ENCODE measurements around the gene PIK3CD. TPM values are rescaled to one million over a fixed set of nuclear protein-coding genes. Genes with fewer than 3 reads are reported as not detected.

The PIK3CD gene
- total RNA-seq, 2 experiments from 2014 or later, result 152 to 158 TPM

DNA sequence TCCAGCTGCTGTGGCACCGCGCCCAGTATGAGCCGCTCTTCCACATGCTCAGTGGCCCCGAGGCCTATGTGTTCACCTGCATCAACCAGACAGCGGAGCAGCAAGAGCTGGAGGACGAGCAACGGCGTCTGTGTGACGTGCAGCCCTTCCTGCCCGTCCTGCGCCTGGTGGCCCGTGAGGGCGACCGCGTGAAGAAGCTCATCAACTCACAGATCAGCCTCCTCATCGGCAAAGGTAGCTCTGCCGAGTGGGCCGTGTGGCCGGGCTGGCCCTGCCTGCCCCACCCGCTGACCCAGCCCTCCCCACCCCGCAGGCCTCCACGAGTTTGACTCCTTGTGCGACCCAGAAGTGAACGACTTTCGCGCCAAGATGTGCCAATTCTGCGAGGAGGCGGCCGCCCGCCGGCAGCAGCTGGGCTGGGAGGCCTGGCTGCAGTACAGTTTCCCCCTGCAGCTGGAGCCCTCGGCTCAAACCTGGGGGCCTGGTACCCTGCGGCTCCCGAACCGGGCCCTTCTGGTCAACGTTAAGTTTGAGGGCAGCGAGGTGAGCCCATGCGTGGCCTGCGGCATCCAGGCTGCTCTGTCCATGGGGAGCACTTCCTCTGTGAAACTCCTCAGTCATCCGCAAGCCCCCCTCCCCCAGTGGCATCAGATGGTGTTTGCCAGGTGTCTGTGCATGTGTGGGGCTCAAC, 64.2 kb downstream of the PIK3CD start:
- Mint-ChIP-seq H3K27me3 (no peaks in the 10 kb centered on the region), H3K27ac (peak overlapping the region; percentile 97), H3K4me1 (ENCODE audit: low read depth) (peaks cover 74% of the 10 kb centered on the region), H3K36me3 (ENCODE audit: low read depth) (peaks cover 75% of the 10 kb centered on the region), H3K9me3 (no peaks in the 10 kb centered on the region), H3K4me3 (peak overlapping the region; percentile 94)
- TF ChIP-seq, protein P1, sequence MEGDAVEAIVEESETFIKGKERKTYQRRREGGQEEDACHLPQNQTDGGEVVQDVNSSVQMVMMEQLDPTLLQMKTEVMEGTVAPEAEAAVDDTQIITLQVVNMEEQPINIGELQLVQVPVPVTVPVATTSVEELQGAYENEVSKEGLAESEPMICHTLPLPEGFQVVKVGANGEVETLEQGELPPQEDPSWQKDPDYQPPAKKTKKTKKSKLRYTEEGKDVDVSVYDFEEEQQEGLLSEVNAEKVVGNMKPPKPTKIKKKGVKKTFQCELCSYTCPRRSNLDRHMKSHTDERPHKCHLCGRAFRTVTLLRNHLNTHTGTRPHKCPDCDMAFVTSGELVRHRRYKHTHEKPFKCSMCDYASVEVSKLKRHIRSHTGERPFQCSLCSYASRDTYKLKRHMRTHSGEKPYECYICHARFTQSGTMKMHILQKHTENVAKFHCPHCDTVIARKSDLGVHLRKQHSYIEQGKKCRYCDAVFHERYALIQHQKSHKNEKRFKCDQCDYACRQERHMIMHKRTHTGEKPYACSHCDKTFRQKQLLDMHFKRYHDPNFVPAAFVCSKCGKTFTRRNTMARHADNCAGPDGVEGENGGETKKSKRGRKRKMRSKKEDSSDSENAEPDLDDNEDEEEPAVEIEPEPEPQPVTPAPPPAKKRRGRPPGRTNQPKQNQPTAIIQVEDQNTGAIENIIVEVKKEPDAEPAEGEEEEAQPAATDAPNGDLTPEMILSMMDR (IDR thresholded peaks at IDR 0.05), result no peak
- intact Hi-C loops (cut with micrococcal nuclease), result loop anchor here (5.0 kb wide), 2 partner anchors 58 to 88 kb away; no protein-coding TSS in a partner anchor
- peak; percentile 80 for DNase-seq
- ChIA-PET POLR2A (interaction anchor here (0.8 to 11.0 kb wide), 12 partner anchors 11 to 228 kb away, joined by 3 to 142 read pairs (median 8); partner anchors contain the start of genes LZIC, NMNAT1 and PIK3CD), CTCF (interaction anchor here (0.7 to 4.4 kb wide), 10 partner anchors 13 to 175 kb away, joined by 3 to 66 read pairs (median 4); no protein-coding TSS in a partner anchor)
- ATAC-seq, result peak; percentile 28

DNA sequence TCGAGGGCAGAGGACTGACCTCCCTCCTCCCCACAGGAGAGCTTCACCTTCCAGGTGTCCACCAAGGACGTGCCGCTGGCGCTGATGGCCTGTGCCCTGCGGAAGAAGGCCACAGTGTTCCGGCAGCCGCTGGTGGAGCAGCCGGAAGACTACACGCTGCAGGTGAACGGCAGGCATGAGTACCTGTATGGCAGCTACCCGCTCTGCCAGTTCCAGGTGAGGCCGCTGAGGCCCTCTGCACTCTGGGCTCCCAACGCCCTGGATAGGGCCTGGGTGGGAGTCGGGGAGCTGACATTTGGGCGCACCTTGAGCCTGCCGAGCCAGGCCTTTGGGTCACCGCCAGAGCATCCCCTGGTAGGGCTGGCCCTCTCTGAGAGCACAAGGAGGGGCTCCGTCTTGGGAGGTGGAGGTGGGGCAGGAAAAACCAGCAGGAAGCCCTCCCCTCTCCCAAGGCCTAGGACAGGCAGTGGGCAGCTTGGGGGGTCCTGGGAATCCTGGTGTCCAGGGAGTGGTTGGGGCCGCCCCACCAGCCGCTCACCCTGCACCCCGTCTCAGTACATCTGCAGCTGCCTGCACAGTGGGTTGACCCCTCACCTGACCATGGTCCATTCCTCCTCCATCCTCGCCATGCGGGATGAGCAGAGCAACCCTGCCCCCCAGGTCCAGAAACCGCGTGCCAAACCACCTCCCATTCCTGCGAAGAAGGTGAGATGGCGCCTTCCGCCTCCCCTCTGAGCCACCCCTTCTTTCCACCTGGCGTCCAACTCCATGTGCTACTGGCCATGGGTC, 65.1 kb downstream of the PIK3CD start:
- peaks cover 77% of the 10 kb centered on the region for H3K4me1 Mint-ChIP-seq (ENCODE audit: low read depth)
- TF ChIP-seq, protein P1 (IDR thresholded peaks at IDR 0.05), result no peak
- H3K9me3 Mint-ChIP-seq, result no peaks in the 10 kb centered on the region
- H3K27me3 Mint-ChIP-seq, result no peaks in the 10 kb centered on the region
- intact Hi-C loops (cut with micrococcal nuclease), result loop anchor here (5.0 kb wide), 2 partner anchors 59 to 89 kb away; no protein-coding TSS in a partner anchor
- peak; percentile 53 for DNase-seq
- POLR2A ChIA-PET, result interaction anchor here (0.6 to 11.0 kb wide), 19 partner anchors 11 to 227 kb away, joined by 3 to 142 read pairs (median 5); partner anchors contain the start of genes LZIC, NMNAT1 and PIK3CD
- peaks cover 77% of the 10 kb centered on the region for H3K36me3 Mint-ChIP-seq (ENCODE audit: low read depth)
- CTCF ChIA-PET, result interaction anchor here (0.7 to 4.4 kb wide), 11 partner anchors 11 to 176 kb away, joined by 3 to 66 read pairs (median 4); no protein-coding TSS in a partner anchor
- peak overlapping the region; percentile 94 for H3K4me3 Mint-ChIP-seq
- peak; percentile 0 for ATAC-seq
- peak overlapping the region; percentile 97 for H3K27ac Mint-ChIP-seq

DNA sequence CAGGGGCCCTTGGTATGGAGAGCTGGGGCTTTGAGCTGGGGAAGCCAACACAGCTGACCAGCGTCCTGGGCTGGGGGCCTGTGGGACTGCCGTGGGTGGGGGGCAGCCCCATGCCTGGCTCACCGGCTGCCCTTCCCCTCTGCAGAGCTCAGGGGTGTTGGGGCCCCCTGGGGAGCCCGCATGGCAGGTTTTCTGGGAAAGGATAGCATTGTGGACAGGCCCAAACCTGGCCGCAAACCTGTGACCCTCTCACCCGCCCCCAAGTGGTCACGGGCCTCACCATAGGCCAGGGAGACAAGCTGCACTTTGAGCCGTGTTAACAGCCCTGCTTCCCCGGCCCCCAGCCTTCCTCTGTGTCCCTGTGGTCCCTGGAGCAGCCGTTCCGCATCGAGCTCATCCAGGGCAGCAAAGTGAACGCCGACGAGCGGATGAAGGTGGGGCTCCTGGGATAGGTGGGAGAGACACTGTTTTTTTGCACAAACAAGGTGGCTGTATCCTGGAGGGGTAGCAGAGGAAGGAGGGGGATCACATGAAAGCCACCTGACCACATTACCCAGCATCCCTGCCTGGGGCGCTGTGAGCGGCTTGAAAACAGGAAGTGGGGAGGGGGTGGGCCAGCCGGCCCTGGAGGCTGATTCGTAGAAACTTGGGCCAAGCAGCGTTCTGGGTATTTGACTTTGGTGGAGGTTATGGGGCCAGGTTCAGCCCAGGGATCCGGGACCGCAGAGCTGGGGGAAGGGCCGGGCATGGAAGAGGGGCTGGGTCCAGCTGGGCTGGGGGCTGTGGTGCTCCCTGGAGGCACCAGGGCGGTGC, 65.9 kb downstream of the PIK3CD start:
- CTCF ChIA-PET, result interaction anchor here (0.7 to 4.4 kb wide), 5 partner anchors 10 to 89 kb away, joined by 3 to 66 read pairs (median 4); no protein-coding TSS in a partner anchor
- intact Hi-C loops (cut with micrococcal nuclease), result loop anchor here (5.0 kb wide), 2 partner anchors 60 to 90 kb away; no protein-coding TSS in a partner anchor
- Mint-ChIP-seq H3K9me3 (no peaks in the 10 kb centered on the region), H3K27ac (peak overlapping the region; percentile 97), H3K36me3 (ENCODE audit: low read depth) (peaks cover 80% of the 10 kb centered on the region), H3K27me3 (no peaks in the 10 kb centered on the region), H3K4me1 (ENCODE audit: low read depth) (peaks cover 76% of the 10 kb centered on the region), H3K4me3 (peak overlapping the region; percentile 94)
- TF ChIP-seq, protein P1 (IDR thresholded peaks at IDR 0.05), result no peak
- ATAC-seq (peak; percentile 71), DNase-seq (peak; percentile 98)
- POLR2A ChIA-PET, result interaction anchor here (0.6 to 11.0 kb wide), 14 partner anchors 10 to 129 kb away, joined by 3 to 142 read pairs (median 5); partner anchors contain the start of gene PIK3CD

DNA sequence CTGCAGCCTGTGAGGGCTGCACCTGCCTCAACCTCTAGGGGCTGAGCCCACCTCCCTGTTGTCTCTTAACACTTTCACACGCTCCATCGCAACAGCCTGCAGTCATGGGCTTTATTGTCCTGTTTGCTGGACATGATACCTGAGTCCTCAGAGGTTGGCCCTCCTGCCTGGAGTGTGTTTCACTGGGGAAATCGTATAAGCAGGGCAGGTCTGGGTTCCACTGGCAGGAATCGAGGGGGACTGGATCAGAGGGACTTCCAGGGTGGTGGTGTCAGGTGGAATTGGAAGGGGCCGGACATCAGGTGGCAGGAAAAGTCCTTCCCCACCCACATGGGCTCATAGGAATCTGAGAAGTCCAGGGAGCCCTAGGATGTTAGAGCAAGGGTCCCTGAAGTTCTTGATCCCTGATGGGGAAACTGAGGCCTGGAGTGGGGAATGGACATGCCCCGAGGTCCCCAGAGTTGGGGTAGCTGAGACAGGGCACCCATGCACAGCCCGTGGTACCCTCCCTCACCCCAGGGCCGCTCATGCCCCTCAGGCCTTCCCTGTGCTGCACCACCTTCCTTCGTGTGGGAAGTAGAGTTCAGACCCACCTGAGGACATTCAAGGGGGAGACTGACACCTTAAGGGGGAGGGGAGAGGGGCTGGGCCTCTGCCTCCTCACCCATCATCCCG, 66.6 kb downstream of the PIK3CD start:
- CTCF ChIA-PET, result interaction anchor here (1.0 to 4.4 kb wide), 5 partner anchors 9 to 90 kb away, joined by 4 to 69 read pairs (median 5); no protein-coding TSS in a partner anchor
- intact Hi-C loops (cut with micrococcal nuclease), result loop anchor here (5.0 kb wide), 2 partner anchors 61 to 91 kb away; no protein-coding TSS in a partner anchor

More for the DNA sequence above, 66.6 kb downstream of the PIK3CD start:
- DNase-seq (no peak), ATAC-seq (no peak)
- TF ChIP-seq, protein P1 (IDR thresholded peaks at IDR 0.05), result no peak
- no peaks in the 10 kb centered on the region for H3K27me3 Mint-ChIP-seq
- POLR2A ChIA-PET, result interaction anchor here (0.6 to 11.0 kb wide), 8 partner anchors 9 to 89 kb away, joined by 3 to 142 read pairs (median 16); partner anchors contain the start of gene PIK3CD
- H3K27ac Mint-ChIP-seq, result peak overlapping the region; percentile 97
- peak overlapping the region; percentile 94 for H3K4me3 Mint-ChIP-seq
- H3K4me1 Mint-ChIP-seq (ENCODE audit: low read depth), result peaks cover 70% of the 10 kb centered on the region
- H3K36me3 Mint-ChIP-seq (ENCODE audit: low read depth), result peaks cover 81% of the 10 kb centered on the region
- peaks cover 1% of the 10 kb centered on the region for H3K9me3 Mint-ChIP-seq
